Left ventricle myocardium inferior (tissue), 1 donor: ENCODE measurements around the gene ZNF264. TPM values are rescaled to one million over a fixed set of nuclear protein-coding genes. Genes with fewer than 3 reads are reported as not detected.
"Not testable (repeated sequence)": the region's sequence is repeated elsewhere in the genome, so short reads cannot be mapped to it uniquely, and the experiment has no call there.

Experiments used
- DNase-seq: peaks from one replicate; pipeline ENCODE4 v3.0.0-alpha.2; 2020
- H3K27ac ChIP-seq: fragments of 200-600 bp; replicated peaks from 2 replicates; pipeline ENCODE4 v1.8.0; 2021
- H3K27me3 ChIP-seq: fragments of 200-600 bp; 2 replicates; pipeline ENCODE4 v1.8.0; 2021; ENCODE audit warnings: low read depth
- H3K36me3 ChIP-seq: fragments of 200-600 bp; 2 replicates; pipeline ENCODE4 v1.8.0; 2021
- H3K4me1 ChIP-seq: fragments of 200-600 bp; 2 replicates; pipeline ENCODE4 v1.8.0; 2021
- H3K4me3 ChIP-seq: fragments of 200-600 bp; 2 replicates; pipeline ENCODE4 v1.8.0; 2021; ENCODE audit warnings: mild to moderate bottlenecking, moderate library complexity
- H3K9me3 ChIP-seq: fragments of 200-600 bp; replicated peaks from 2 replicates; pipeline ENCODE4 v1.8.0; 2021
- CTCF ChIP-seq: fragments of 200-600 bp; IDR thresholded peaks from 2 replicates; pipeline ENCODE4 v1.8.0; 2021; ENCODE audit warnings: antibody characterized with exemption, mild to moderate bottlenecking, borderline replicate concordance
- intact Hi-C: fragments of 100-400 bp; cut with micrococcal nuclease; formaldehyde crosslinking; loops from one replicate; pipeline ENCODE4 v1.11.0; 2022
- total RNA-seq: library from RNA; stranded (reverse); fragmentation: NEBNext Ultra II Directional; extraction: Animal tissue kit (Norgen Biotek cat#: 25700); gene quantifications from one replicate; pipeline ENCODE4 v1.2.1, GENCODE V29; 2021
- donor health status: DM: no; HTN: yes; CAD: no; lungs with severe emphysema.

The ZNF264 gene
- total RNA-seq, 1 donor from 2014 or later = 15.5 TPM

- intact Hi-C loops = no loop called here
- H3K36me3 ChIP-seq = no peaks in the 10 kb centered on the region
- no peaks in the 10 kb centered on the region for H3K27me3 ChIP-seq
- DNase-seq = no peak
- TF ChIP-seq CTCF = no peak
- H3K4me3 ChIP-seq = no peak within 1 kb of the TSS
- no peak within 1 kb of the TSS for H3K27ac ChIP-seq
- peaks cover 9% of the 10 kb centered on the region for H3K4me1 ChIP-seq
- H3K9me3 ChIP-seq = no peaks in the 10 kb centered on the region
These were observed 23.9 kb upstream of the ZNF264 start, which contains the start of gene DUXA for GRCh38 chr19:57167385-57167784. TSS of gene DUXA (minus strand) at chr19:57167485. CDS start at chr19:57167443, 42 bp downstream.

GRCh38 chr19:57171551-57172081 lies 19.7 kb upstream of the ZNF264 start:
- intact Hi-C loops = no loop called here
- Histone ChIP-seq H3K4me3 (peak overlapping the region; percentile 62), H3K36me3 (no peaks in the 10 kb centered on the region), H3K4me1 (peaks cover 15% of the 10 kb centered on the region), H3K27ac (peak overlapping the region; percentile 76), H3K27me3 (no peaks in the 10 kb centered on the region), H3K9me3 (no peaks in the 10 kb centered on the region)
- DNase-seq = peak; percentile 31
- TF ChIP-seq CTCF = no peak

GRCh38 chr19:57190301-57190700 lies 999 bp upstream of the ZNF264 start:
- no peak overlapping the region for H3K4me3 ChIP-seq
- H3K27me3 ChIP-seq = peaks cover 22% of the 10 kb centered on the region
- no peak for TF ChIP-seq CTCF
- H3K27ac ChIP-seq = no peak overlapping the region
- peaks cover 38% of the 10 kb centered on the region for H3K4me1 ChIP-seq
- DNase-seq = no peak
- intact Hi-C loops = no loop called here
- H3K36me3 ChIP-seq = peaks cover 18% of the 10 kb centered on the region
- H3K9me3 ChIP-seq = no peaks in the 10 kb centered on the region

GRCh38 chr19:57192077-57192420 lies 749 bp downstream of the ZNF264 start:
- Histone ChIP-seq H3K36me3 (peaks cover 35% of the 10 kb centered on the region), H3K4me3 (peak overlapping the region; percentile 98), H3K4me1 (peaks cover 38% of the 10 kb centered on the region), H3K27me3 (peaks cover 8% of the 10 kb centered on the region), H3K27ac (peak overlapping the region; percentile 89), H3K9me3 (no peaks in the 10 kb centered on the region)
- TF ChIP-seq CTCF = no peak
- no peak for DNase-seq
- intact Hi-C loops = no loop called here

DNA sequence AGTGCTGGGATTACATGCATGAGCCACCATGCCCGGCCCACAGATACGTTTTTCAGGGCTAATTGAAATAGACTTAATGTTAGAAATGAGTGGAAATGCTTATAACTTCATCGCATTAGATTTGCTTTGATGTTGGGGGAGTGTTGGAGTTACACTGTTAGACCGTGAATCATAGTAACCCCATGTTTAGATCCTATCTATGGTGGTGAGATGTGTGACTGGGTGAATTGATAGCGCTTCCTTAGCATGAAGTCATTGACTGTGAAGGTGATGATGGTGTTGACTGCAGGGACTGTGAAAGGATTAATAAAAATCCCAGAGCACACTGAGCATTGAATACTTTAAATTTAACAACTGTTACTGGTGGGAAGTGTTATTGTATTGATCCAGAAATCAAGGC lies 1.7 kb downstream of the ZNF264 start:
- Histone ChIP-seq H3K36me3 (peaks cover 45% of the 10 kb centered on the region), H3K27ac (no peak overlapping the region), H3K9me3 (no peaks in the 10 kb centered on the region), H3K4me3 (peak overlapping the region; percentile 98), H3K4me1 (peaks cover 38% of the 10 kb centered on the region), H3K27me3 (no peaks in the 10 kb centered on the region)
- TF ChIP-seq CTCF = no peak
- DNase-seq = no peak
- intact Hi-C loops = no loop called here

DNA sequence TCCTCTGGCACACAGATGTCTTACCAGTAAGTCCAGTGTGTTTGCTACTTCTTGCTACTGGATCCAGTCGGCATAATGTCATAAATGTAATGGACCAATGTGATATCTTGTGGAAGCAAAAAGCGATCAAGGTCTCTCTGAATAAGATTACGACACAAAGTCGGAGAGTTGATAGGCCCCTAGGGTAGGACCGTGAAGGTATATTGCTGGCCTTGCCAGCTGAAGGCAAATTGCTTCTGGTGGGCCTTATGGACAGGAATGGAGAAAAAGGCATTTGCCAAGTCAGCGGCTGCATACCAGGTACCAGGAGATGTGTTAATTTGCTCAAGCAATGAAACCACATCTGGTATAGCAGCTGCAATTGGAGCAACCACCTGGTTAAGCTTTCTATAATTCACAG lies 6.6 kb downstream of the ZNF264 start:
- H3K4me3 ChIP-seq, DNase-seq, H3K27me3 ChIP-seq, intact Hi-C loops, H3K27ac ChIP-seq, H3K9me3 ChIP-seq: not testable (repeated sequence)
- H3K4me1 ChIP-seq = peaks cover 26% of the 10 kb centered on the region
- H3K36me3 ChIP-seq = peaks cover 82% of the 10 kb centered on the region
